ENCODE data around the gene MRE11.
A peak's percentile ranks its signal among the peaks of the same experiment; 100 is the strongest.

MRE11 gene

GRCh38 chr11:94477624-94478023, 16.0 kb downstream of the MRE11 start:
- Mint-ChIP-seq H3K9me3 (no peaks in the 10 kb centered on the region), H3K36me3 (ENCODE audit: low read depth) (peaks cover 52% of the 10 kb centered on the region), H3K27me3 (ENCODE audit: low read depth) (no peaks in the 10 kb centered on the region), H3K4me1 (ENCODE audit: low read depth) (peaks cover 28% of the 10 kb centered on the region), H3K27ac (peak overlapping the region; percentile 29), H3K4me3 (no peak overlapping the region)
- no peak for DNase-seq (ENCODE audit: low spot score)

DNA sequence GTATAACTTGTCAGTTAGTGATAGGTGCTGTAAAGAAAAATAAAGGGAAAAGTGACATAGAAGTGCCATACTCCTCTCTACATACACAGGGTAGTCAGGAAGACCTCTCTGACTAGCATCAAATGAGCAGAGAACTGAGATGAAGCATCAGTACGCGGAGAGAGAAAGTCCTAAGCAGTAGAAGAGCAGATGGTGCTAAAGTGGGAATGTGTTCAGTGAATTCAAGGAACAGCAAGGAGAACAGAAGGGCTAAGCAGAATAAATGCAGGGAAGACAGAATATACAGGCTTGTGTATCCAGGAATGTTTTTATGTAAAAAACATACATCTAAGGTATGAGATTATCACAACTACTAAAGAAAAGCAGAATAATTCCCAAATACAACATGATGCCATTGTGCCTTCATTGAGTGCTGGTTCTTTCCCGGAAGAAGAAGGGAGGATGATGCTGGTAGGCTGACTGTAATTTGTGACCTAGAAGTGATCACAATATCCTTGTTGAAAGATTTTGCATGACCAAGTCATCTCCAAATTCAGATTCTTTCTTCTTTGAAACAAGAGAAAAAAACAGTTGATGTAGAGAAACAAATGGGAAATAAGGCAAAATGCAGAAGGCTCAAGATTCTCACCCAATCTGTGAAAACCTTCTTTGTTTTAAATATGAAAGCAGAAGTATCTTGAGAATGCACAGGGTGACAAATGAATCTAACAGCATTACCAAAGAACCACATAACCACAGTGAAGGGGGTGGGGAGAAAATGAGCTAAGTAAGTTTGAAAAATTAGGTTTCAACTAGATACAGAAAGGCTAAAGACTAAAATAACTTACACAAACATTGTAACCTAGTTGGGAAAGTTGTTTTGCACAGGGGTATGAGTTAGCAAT, 20.5 kb downstream of the MRE11 start:
- no peaks in the 10 kb centered on the region for H3K9me3 Mint-ChIP-seq
- H3K36me3 Mint-ChIP-seq (ENCODE audit: low read depth) = peaks cover 50% of the 10 kb centered on the region
- H3K27ac Mint-ChIP-seq = peak overlapping the region; percentile 80
- H3K4me3 Mint-ChIP-seq = peak overlapping the region; percentile 63
- peak; percentile 43 for DNase-seq (ENCODE audit: low spot score)
- peaks cover 40% of the 10 kb centered on the region for H3K4me1 Mint-ChIP-seq (ENCODE audit: low read depth)
- no peaks in the 10 kb centered on the region for H3K27me3 Mint-ChIP-seq (ENCODE audit: low read depth)

DNA sequence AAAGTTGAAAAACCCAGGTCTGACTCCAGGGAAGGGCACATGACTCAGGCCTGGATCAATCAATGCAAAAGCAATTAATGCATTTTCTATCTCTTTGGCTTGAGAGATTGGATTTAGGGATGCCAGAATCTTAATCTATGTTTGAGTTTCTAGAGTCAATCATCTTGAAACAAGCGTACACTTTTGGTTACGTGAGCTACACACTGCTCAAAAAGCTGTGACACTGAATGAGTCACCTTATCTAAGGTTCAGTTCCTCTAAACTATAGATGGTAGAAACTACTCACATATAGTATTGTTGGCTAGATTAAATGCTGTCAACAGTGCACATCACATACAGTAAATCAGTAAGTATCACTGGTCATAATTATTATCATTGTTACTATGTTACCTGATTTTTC, 24.2 kb downstream of the MRE11 start:
- no peak for DNase-seq (ENCODE audit: low spot score)
- no peak overlapping the region for H3K27ac Mint-ChIP-seq
- H3K4me3 Mint-ChIP-seq = no peak overlapping the region
- peaks cover 29% of the 10 kb centered on the region for H3K4me1 Mint-ChIP-seq (ENCODE audit: low read depth)
- no peaks in the 10 kb centered on the region for H3K27me3 Mint-ChIP-seq (ENCODE audit: low read depth)
- H3K36me3 Mint-ChIP-seq (ENCODE audit: low read depth) = peaks cover 53% of the 10 kb centered on the region
- no peaks in the 10 kb centered on the region for H3K9me3 Mint-ChIP-seq

DNA sequence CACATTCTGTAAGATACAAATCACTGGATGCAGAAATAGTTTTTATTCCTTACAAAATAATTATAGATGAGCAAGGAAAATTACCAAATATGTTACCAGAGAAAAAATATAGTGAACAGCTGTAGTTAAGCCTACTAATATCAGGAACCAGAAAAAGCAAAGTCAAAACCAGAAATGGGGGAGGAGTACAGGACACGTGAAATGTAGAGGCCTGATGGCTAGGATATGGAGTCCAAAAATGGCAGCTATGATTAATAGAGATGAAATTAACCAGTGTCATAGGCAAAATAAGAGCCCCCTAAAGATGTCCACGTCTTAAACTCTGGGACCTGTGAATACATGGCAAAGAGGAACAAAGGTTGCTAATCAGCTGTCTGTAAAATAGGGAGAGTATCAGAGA, 34.1 kb downstream of the MRE11 start:
- Mint-ChIP-seq H3K27me3 (ENCODE audit: low read depth) (no peaks in the 10 kb centered on the region), H3K27ac (no peak overlapping the region), H3K9me3 (no peaks in the 10 kb centered on the region), H3K4me3 (no peak overlapping the region), H3K4me1 (ENCODE audit: low read depth) (peaks cover 3% of the 10 kb centered on the region), H3K36me3 (ENCODE audit: low read depth) (peaks cover 67% of the 10 kb centered on the region)
- DNase-seq (ENCODE audit: low spot score) = no peak

- no peaks in the 10 kb centered on the region for H3K9me3 Mint-ChIP-seq
- DNase-seq (ENCODE audit: low spot score) = no peak
- no peak overlapping the region for H3K27ac Mint-ChIP-seq
- H3K36me3 Mint-ChIP-seq (ENCODE audit: low read depth) = peaks cover 59% of the 10 kb centered on the region
- H3K4me1 Mint-ChIP-seq (ENCODE audit: low read depth) = peaks cover 3% of the 10 kb centered on the region
- H3K27me3 Mint-ChIP-seq (ENCODE audit: low read depth) = no peaks in the 10 kb centered on the region
- H3K4me3 Mint-ChIP-seq = no peak overlapping the region
Observed at GRCh38 chr11:94457118-94458029, 36.3 kb downstream of the MRE11 start.

DNA sequence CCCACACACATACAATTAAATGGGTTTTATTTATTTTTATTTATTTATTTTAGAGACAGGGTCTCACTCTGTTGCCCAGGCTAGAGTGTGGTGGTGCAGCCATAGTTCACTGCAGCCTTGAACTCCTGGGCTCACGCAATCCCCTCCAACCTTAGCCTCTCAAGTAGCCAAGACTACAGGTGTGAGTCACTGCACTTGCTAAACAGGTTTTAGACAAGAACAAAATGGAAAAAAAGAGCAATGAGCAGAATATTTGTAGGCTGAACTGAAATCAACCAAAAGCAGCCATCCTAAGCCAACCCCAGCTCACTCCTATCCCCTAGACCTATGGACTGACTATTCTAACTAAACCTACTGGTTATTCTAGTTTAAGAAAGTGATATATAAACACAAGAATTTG, 37.8 kb downstream of the MRE11 start:
- Mint-ChIP-seq H3K27me3 (ENCODE audit: low read depth) (no peaks in the 10 kb centered on the region), H3K36me3 (ENCODE audit: low read depth) (peaks cover 50% of the 10 kb centered on the region), H3K4me3 (no peak overlapping the region), H3K4me1 (ENCODE audit: low read depth) (peaks cover 3% of the 10 kb centered on the region), H3K27ac (no peak overlapping the region), H3K9me3 (no peaks in the 10 kb centered on the region)
- no peak for DNase-seq (ENCODE audit: low spot score)

- no peak for DNase-seq (ENCODE audit: low spot score)
- Mint-ChIP-seq H3K4me1 (ENCODE audit: low read depth) (peaks cover 3% of the 10 kb centered on the region), H3K27me3 (ENCODE audit: low read depth) (no peaks in the 10 kb centered on the region), H3K9me3 (no peaks in the 10 kb centered on the region), H3K27ac (no peak overlapping the region), H3K36me3 (ENCODE audit: low read depth) (peaks cover 36% of the 10 kb centered on the region), H3K4me3 (no peak overlapping the region)
Observed at GRCh38 chr11:94454301-94454700, 39.3 kb downstream of the MRE11 start.

GRCh38 chr11:94452988-94453387, 40.7 kb downstream of the MRE11 start:
- Mint-ChIP-seq H3K27ac (no peak overlapping the region), H3K4me3 (no peak overlapping the region), H3K4me1 (ENCODE audit: low read depth) (peaks cover 3% of the 10 kb centered on the region), H3K27me3 (ENCODE audit: low read depth) (no peaks in the 10 kb centered on the region), H3K9me3 (no peaks in the 10 kb centered on the region), H3K36me3 (ENCODE audit: low read depth) (peaks cover 29% of the 10 kb centered on the region)
- DNase-seq (ENCODE audit: low spot score) = no peak

GRCh38 chr11:94450048-94450447, 43.6 kb downstream of the MRE11 start:
- H3K36me3 Mint-ChIP-seq (ENCODE audit: low read depth) = peaks cover 26% of the 10 kb centered on the region
- no peak overlapping the region for H3K27ac Mint-ChIP-seq
- H3K4me1 Mint-ChIP-seq (ENCODE audit: low read depth) = no peaks in the 10 kb centered on the region
- H3K27me3 Mint-ChIP-seq (ENCODE audit: low read depth) = no peaks in the 10 kb centered on the region
- no peaks in the 10 kb centered on the region for H3K9me3 Mint-ChIP-seq
- H3K4me3 Mint-ChIP-seq = no peak overlapping the region
- DNase-seq (ENCODE audit: low spot score) = no peak

DNA sequence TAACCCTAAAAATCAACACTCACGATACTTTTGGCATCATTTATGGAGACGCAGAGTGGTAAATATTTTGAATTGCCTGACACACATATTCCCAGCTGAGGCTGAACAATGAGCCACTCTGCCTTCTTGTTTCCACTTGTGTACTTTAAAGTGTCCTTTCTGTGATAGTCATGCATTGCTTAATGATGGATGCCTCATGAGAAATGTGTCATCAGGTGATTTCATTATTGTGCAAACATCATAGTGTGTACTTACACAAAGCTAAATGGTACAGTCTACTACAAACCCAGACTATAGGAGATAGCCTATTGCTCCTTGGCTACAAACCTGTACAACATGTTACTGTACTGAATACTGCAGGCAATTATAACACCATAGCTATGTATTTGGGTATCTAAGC, 44.2 kb downstream of the MRE11 start:
- DNase-seq (ENCODE audit: low spot score) = no peak
- H3K36me3 Mint-ChIP-seq (ENCODE audit: low read depth) = peaks cover 24% of the 10 kb centered on the region
- H3K27ac Mint-ChIP-seq = no peak overlapping the region
- H3K4me1 Mint-ChIP-seq (ENCODE audit: low read depth) = no peaks in the 10 kb centered on the region
- no peaks in the 10 kb centered on the region for H3K27me3 Mint-ChIP-seq (ENCODE audit: low read depth)
- no peak overlapping the region for H3K4me3 Mint-ChIP-seq
- H3K9me3 Mint-ChIP-seq = no peaks in the 10 kb centered on the region

- H3K27ac Mint-ChIP-seq = no peak overlapping the region
- H3K4me3 Mint-ChIP-seq = no peak overlapping the region
- H3K9me3 Mint-ChIP-seq = no peaks in the 10 kb centered on the region
- no peaks in the 10 kb centered on the region for H3K4me1 Mint-ChIP-seq (ENCODE audit: low read depth)
- no peaks in the 10 kb centered on the region for H3K27me3 Mint-ChIP-seq (ENCODE audit: low read depth)
- DNase-seq (ENCODE audit: low spot score) = no peak
- H3K36me3 Mint-ChIP-seq (ENCODE audit: low read depth) = peaks cover 28% of the 10 kb centered on the region
Observed at GRCh38 chr11:94449029-94449428, 44.6 kb downstream of the MRE11 start.

- H3K27me3 Mint-ChIP-seq (ENCODE audit: low read depth) = no peaks in the 10 kb centered on the region
- H3K4me3 Mint-ChIP-seq = no peak overlapping the region
- H3K36me3 Mint-ChIP-seq (ENCODE audit: low read depth) = peaks cover 36% of the 10 kb centered on the region
- H3K27ac Mint-ChIP-seq = no peak overlapping the region
- no peaks in the 10 kb centered on the region for H3K9me3 Mint-ChIP-seq
- no peaks in the 10 kb centered on the region for H3K4me1 Mint-ChIP-seq (ENCODE audit: low read depth)
- DNase-seq (ENCODE audit: low spot score) = no peak
Observed at GRCh38 chr11:94447149-94447548, 46.5 kb downstream of the MRE11 start.

DNA sequence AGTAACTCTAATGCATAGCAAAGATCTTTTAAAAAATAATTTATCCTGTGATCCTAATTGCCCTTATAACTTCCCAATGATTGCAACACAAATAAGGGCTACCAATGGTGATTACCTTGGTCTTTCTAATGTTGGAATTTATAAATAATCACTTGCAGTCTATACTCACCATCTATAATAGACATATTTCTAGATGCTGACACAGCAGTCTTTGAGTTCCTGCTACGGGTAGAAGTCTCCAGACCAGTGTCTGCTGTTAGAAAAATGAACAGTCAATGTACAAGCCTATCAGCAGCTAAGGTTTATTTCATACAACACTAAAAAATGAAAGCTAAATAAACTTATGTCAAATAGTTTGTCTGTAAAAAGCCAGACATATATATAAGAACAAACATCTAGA, 48.0 kb downstream of the MRE11 start:
- H3K4me1 Mint-ChIP-seq (ENCODE audit: low read depth) = peaks cover 7% of the 10 kb centered on the region
- no peaks in the 10 kb centered on the region for H3K9me3 Mint-ChIP-seq
- no peak for DNase-seq (ENCODE audit: low spot score)
- peaks cover 44% of the 10 kb centered on the region for H3K36me3 Mint-ChIP-seq (ENCODE audit: low read depth)
- no peak overlapping the region for H3K4me3 Mint-ChIP-seq
- no peaks in the 10 kb centered on the region for H3K27me3 Mint-ChIP-seq (ENCODE audit: low read depth)
- no peak overlapping the region for H3K27ac Mint-ChIP-seq

DNA sequence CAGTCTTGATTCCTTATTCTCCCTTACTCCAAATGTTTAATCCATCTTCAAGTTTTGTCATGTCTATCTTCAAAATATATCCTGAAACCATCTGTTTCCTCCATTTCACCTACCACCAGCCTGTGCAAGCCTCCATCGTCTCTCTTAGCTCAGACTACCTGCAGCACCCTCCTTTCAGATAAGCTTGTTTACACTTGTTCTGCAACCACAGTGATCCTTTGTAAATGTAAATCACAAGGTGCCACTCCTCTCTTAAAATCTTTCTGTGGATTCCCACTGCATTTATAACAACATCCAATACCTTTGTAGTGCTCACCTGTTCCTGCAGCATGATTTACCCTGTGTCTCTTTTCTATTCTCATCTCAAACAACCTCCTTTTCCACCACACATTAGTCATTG, 60.6 kb downstream of the MRE11 start:
- Mint-ChIP-seq H3K9me3 (peaks cover 4% of the 10 kb centered on the region), H3K4me1 (ENCODE audit: low read depth) (no peaks in the 10 kb centered on the region), H3K4me3 (no peak overlapping the region), H3K27me3 (ENCODE audit: low read depth) (no peaks in the 10 kb centered on the region), H3K27ac (no peak overlapping the region), H3K36me3 (ENCODE audit: low read depth) (peaks cover 41% of the 10 kb centered on the region)
- DNase-seq (ENCODE audit: low spot score) = no peak

Measured in T-helper 2 cell treated with Interferon-gamma antibody and Interleukin-4, amounts not matched to agents 5 μg/mL and 100 μg/mL, for 36 hours (primary cell).